WTC11 (cell line): ENCODE results near the gene C19orf25. TPM values are rescaled to one million over a fixed set of nuclear protein-coding genes. Genes with fewer than 3 reads are reported as not detected.

Experiments
- ATAC-seq: fragments of 200-7000 bp; cut with Tn5 transposase; 2 replicates; pipeline ENCODE4 v1.10.0; 2021; ENCODE audit warnings: mild to moderate bottlenecking, moderate library complexity
- CTCF ChIA-PET: fragments of 300-600 bp; sonication (Branson Sonifier 250); formaldehyde crosslinking; loops from one replicate; lab custom pipeline; 2021; ENCODE audit warnings: antibody characterized with exemption; lab: Charles Lee
- POLR2A ChIA-PET: fragments of 350-600 bp; sonication (Branson Sonifier 250); formaldehyde crosslinking; loops from one replicate; lab custom pipeline; 2021; ENCODE audit warnings: antibody characterized with exemption; lab: Charles Lee
- DNase-seq: peaks from one replicate; pipeline ENCODE4 v3.0.0; 2021; ENCODE audit warnings: low spot score
- H3K27ac Mint-ChIP-seq: 2 replicates; pipeline ENCODE4 v1.8.0; 2021; ENCODE audit warnings: mixed read lengths
- H3K27me3 Mint-ChIP-seq: 2 replicates; pipeline ENCODE4 v1.8.0; 2021; ENCODE audit warnings: low read depth, mild to moderate bottlenecking, moderate library complexity, mixed read lengths
- H3K36me3 Mint-ChIP-seq: 2 replicates; pipeline ENCODE4 v1.8.0; 2021; ENCODE audit warnings: mixed read lengths
- H3K4me1 Mint-ChIP-seq: 2 replicates; pipeline ENCODE4 v1.8.0; 2022; ENCODE audit warnings: mixed read lengths
- H3K4me3 Mint-ChIP-seq: 2 replicates; pipeline ENCODE4 v1.8.0; 2021; ENCODE audit warnings: mild to moderate bottlenecking, moderate library complexity, mixed read lengths
- H3K9me3 Mint-ChIP-seq: 2 replicates; pipeline ENCODE4 v1.8.0; 2021; ENCODE audit warnings: mixed read lengths
- ARID4B ChIP-seq: sonication (generic); formaldehyde crosslinking; IDR thresholded peaks from 2 replicates; pipeline ENCODE4 v1.8.0; 2023; ENCODE audit warnings: missing genetic modification reagents, mild to moderate bottlenecking, borderline replicate concordance
- ATF6 ChIP-seq: sonication (generic); formaldehyde crosslinking; IDR thresholded peaks from 2 replicates; pipeline ENCODE4 v1.8.1; 2023; ENCODE audit warnings: mild to moderate bottlenecking, missing genetic modification reagents
- E2F5 ChIP-seq: sonication (generic); formaldehyde crosslinking; IDR thresholded peaks from 2 replicates; pipeline ENCODE4 v1.8.1; 2022; ENCODE audit warnings: mild to moderate bottlenecking, moderate library complexity, missing genetic modification reagents
- ELF4 ChIP-seq: sonication (generic); formaldehyde crosslinking; IDR thresholded peaks from 2 replicates; pipeline ENCODE4 v1.8.1; 2022; ENCODE audit warnings: low read depth, mild to moderate bottlenecking, moderate library complexity, missing genetic modification reagents
- ESRRA ChIP-seq: sonication (generic); formaldehyde crosslinking; IDR thresholded peaks from 2 replicates; pipeline ENCODE4 v1.8.1; 2022; ENCODE audit warnings: mild to moderate bottlenecking, missing genetic modification reagents, borderline replicate concordance
- FOXP1 ChIP-seq: sonication (generic); formaldehyde crosslinking; IDR thresholded peaks from 2 replicates; pipeline ENCODE4 v1.8.0; 2022; ENCODE audit warnings: missing genetic modification reagents, mild to moderate bottlenecking, moderate library complexity, borderline replicate concordance
- IRF1 ChIP-seq: sonication (generic); formaldehyde crosslinking; IDR thresholded peaks from 2 replicates; pipeline ENCODE4 v1.8.0; 2023; ENCODE audit warnings: missing genetic modification reagents
- PRRX2 ChIP-seq: fragments of 250-450 bp; sonication (Bioruptor Pico); IDR thresholded peaks from 2 replicates; pipeline ENCODE4 v1.8.0; 2021; ENCODE audit warnings: mild to moderate bottlenecking
- ZNF281 ChIP-seq: sonication (generic); formaldehyde crosslinking; IDR thresholded peaks from 2 replicates; pipeline ENCODE4 v1.8.0; 2023; ENCODE audit warnings: mild to moderate bottlenecking, missing genetic modification reagents
- ZNF512 ChIP-seq: sonication (generic); formaldehyde crosslinking; IDR thresholded peaks from 2 replicates; pipeline ENCODE4 v1.8.1; 2022; ENCODE audit warnings: missing genetic modification reagents, borderline replicate concordance
- total RNA-seq: library from RNA; stranded (reverse); gene quantifications from 3 replicates; pipeline ENCODE4 v1.2.3, GENCODE V29; 2021

The C19orf25 gene
- total RNA-seq, 1 experiment from 2014 or later = 65.7 TPM

- TF ChIP-seq ARID4B = no peak
- no peak for TF ChIP-seq ZNF512 (CRISPR knock-in tag)
- no peak for TF ChIP-seq E2F5 (CRISPR knock-in tag)
- no peak for TF ChIP-seq FOXP1 (CRISPR knock-in tag)
- TF ChIP-seq ATF6 = no peak
- TF ChIP-seq, all 79 proteins: peak for 0
Observed at GRCh38 chr19:1425902-1426301, 53.1 kb downstream of the C19orf25 start (continued).

GRCh38 chr19:1425102-1425837, 53.7 kb downstream of the C19orf25 start:
- no peak for DNase-seq
- Mint-ChIP-seq H3K4me1 (peaks cover 8% of the 10 kb centered on the region), H3K27me3 (no peaks in the 10 kb centered on the region), H3K27ac (peak overlapping the region; percentile 87), H3K4me3 (no peak overlapping the region), H3K9me3 (no peaks in the 10 kb centered on the region), H3K36me3 (peaks cover 47% of the 10 kb centered on the region)
- ATAC-seq = no peak
- POLR2A ChIA-PET = no interaction called here
- TF ChIP-seq ESRRA = no peak
- TF ChIP-seq PRRX2 (CRISPR knock-in tag) = no peak
- TF ChIP-seq ELF4 (CRISPR knock-in tag) = no peak
- TF ChIP-seq IRF1 (CRISPR knock-in tag) = no peak
- no peak for TF ChIP-seq ZNF281
- CTCF ChIA-PET = no interaction called here
